HG03066 (cell line): ENCODE measurements around the gene AQP11.
"Not testable (repeated sequence)": the region's sequence is repeated elsewhere in the genome, so short reads cannot be mapped to it uniquely, and the experiment has no call there.

Experiments
- ATAC-seq: cut with Tn5 transposase; IDR thresholded peaks from one replicate; pipeline ENCODE4 v1.9.1; 2021; ENCODE audit warnings: low read depth; ENCODE audit not compliant: unreplicated experiment

The AQP11 gene

GRCh38 chr11:77590194-77590782, 535 bp downstream of the AQP11 start:
- peak; percentile 26 for ATAC-seq

- no peak for ATAC-seq
These were observed 3.0 kb downstream of the AQP11 start for GRCh38 chr11:77592727-77593126.

DNA sequence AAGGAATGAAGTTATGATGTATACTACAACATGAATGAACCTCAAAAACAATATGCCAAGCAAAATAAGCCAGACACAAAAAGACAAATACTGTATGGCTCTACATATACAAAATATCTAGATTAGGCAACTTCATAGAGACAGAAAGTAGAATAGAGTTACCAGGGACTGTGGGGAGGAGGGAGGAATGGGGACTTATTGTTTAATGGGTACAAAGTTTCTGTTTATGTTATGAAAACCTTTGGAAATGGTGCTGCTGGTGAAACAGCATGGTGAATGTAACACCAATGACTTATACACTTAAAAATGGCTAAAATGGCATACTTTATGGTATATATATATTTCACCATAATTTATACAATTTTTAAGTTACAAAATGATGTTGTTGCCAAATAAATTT, 4.1 kb downstream of the AQP11 start:
- no peak for ATAC-seq

GRCh38 chr11:77596626-77597025, 6.9 kb downstream of the AQP11 start:
- no peak for ATAC-seq

DNA sequence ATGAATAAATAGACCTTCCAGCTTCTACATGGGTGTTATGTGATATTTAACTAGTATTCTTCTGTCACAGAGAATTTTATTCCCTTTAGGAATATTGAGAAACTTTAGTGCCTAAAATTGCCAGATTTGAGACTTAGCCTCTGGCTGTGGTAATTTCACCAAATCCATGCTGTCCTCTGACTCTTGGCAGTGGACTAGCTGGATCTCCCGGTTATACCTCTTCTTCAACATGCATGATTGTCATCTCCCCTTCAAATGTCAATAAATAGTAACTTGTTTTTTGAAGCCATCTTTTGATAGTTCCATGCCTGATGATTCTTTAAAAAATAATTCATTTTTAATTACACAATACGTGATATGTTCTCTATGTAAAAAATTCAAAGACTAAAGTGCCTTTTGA, 8.4 kb downstream of the AQP11 start:
- ATAC-seq, result no peak

DNA sequence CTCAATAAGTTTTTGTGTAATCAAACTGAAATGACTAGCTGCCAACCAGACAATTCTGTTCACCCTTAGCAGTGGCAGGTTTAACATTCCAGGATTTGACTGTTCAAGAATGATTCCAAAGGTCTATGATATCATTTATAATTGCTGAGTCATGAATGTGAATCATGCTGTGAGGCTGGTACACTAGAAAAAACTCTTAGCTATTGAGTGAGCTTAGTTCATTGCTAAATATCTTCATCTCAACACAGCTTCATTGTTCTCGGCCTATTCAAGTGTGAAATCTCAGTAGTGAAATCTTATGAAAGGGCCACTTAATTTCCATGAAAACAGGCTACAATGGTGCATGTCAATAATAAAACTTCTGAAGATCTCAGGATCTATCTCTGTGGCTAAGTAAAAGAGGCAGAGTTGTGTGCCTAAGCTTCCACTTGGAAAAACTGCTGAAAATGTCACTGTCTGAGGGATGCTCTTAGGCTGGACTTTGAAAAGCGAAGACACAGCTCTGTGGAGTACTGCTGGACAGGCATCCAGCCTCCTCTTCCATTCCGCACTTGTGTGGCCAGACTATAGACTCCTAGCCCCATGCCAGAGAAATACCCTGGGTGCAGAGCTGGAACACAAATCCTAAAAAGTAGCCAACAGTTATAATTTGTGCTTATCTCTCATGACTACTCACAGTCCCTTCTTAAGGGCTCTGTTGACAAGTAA, 12.8 kb downstream of the AQP11 start:
- ATAC-seq, result no peak

DNA sequence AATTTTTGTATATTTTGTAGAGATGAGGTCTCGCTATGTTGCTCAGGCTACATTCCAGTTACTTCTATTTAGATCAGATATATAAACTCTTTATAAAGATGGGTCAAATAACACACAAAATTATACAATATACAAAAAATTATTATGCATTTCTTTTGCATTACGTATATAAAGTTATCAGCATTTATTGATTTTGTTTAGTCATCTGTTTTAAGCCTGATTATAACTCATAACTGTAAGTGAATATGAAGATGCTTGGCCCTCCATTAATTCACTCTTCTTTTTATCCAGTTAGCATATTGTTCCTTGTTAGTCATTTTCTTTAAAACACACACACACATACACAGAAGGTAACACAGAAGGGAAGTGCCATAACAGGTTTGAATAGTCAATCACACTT, 14.5 kb downstream of the AQP11 start:
- ATAC-seq, result no peak

GRCh38 chr11:77609234-77609633, 19.5 kb downstream of the AQP11 start:
- ATAC-seq, result no peak

- ATAC-seq, result no peak
These were observed 22.2 kb downstream of the AQP11 start for GRCh38 chr11:77611921-77612320.

DNA sequence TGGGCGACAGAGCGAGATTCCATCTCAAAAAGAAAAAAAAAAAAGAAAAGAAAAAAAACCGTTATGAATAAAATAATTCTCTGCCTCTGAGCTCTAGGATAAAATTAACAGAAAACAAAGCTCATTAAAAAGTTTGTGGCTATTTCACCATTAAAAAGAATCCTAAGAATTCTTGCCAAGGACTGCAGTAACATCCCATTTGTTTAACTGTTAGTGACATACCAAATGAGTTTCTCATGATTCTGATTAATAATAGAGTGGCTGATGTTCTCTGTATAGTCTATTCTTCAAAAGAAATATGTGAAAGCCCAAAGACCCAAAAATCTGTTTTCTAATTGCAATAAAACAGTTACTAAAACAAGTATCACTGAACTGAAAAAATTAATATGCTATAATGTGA, 28.1 kb downstream of the AQP11 start:
- no peak for ATAC-seq

DNA sequence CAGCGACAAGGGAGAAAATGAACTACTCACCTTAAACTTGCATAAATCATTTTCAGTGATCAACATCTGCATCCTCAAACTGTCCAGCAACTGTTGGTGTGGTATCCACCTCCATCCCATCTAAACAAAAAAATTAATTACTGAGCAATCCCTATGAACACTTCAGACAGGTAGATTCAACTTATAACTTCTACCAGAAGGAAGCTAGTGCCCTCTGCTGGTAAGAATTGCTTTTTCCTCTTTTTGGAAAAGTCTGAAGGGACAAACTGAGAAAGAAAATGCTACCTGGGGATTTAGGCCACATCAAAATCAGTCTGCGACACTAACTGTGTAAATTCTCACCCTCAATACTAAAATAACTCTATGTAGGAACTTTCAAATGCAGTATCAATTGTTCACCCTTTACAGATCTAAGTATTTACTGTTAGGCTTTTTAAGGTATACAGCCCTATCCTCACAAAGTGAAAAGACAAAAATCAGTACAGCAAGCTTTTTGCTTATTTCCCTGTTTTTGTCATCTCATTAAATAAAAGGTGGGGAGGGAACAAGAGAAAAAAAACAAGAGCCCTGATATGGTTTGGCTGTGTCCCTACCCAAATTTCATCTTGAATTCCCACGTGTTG, 29.9 kb downstream of the AQP11 start:
- no peak for ATAC-seq

DNA sequence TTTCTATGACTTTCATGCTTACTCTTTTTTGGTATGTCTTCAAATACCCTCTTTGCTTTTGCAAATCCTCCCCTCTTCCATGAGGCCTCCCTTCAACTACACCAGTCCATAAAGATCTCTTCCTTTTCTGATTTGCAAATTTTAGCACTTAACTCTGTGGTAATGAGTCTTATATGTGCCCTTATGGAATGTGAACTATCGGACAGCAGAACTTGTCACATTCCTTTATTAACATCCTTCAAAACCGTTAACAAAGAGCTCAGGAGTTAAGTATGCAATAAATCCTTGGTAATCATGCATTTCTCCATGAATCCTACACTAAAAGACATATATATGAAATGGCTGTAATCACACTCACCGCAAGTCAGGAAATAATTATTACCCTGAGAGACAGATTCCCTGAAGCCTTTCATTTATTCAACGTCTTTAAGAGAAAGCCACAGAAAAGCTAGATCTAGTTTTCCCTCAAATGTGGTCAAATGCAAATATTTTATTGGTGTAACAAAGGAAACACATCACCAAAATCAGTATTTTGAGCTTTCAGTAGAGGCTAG, 40.5 kb downstream of the AQP11 start:
- ATAC-seq, result no peak

- ATAC-seq, result not testable (repeated sequence)
These were observed 44.2 kb downstream of the AQP11 start for GRCh38 chr11:77633926-77634325.

DNA sequence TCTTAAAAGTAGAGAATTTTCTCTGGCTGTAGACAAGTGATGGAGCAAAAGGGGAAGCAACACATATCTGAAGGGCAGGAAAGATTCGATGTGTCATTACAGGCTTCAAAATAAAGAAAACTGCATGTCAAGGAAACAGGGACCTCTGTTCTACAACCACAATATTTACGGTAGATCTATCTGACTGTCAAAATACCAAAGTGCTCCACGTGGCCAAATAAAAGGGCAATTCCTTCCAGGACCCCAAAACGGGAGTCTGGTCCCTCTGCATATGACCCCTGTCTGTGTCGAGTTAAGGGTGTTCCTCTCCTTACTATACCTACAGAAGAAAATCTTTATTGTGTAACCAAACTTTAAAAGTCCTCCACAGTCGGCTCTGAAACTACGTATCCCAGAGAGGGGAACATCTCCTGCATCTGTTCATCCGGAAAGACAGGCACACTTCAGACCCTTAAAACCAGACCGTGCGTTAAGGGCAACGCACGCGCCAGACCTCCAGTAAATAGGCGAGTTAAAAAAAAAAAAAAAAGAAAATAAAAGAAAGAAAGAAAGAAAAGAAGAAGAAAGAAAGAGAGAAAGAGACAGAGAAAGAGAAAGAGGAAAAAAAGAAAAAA, 47.1 kb downstream of the AQP11 start:
- ATAC-seq, result no peak

- ATAC-seq, result peak; percentile 97
These were observed 47.8 kb downstream of the AQP11 start, which contains the start of gene CLNS1A for GRCh38 chr11:77637345-77638165. CLNS1A (minus strand) TSS chr11:77637794; CDS start chr11:77637714, 80 bp downstream.

DNA sequence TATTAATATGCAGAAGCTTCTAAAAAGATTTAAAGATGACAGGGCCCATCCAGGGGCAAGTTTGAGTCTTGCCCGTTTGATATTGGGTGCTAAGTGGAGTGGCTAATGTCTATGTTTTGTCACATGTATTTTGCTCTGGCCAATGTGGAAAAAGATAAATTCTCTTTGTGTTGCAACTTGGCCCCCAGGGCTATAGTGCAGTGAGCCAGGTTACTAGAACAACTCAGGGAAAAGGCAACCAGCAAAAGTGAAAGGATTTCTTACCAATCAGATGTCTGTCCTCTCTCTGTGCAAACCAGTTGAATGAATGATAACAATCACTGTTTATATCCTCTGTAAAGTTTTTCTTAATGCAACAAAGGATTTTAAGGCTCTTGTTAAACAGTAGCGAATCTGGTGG, 52.5 kb downstream of the AQP11 start:
- no peak for ATAC-seq

DNA sequence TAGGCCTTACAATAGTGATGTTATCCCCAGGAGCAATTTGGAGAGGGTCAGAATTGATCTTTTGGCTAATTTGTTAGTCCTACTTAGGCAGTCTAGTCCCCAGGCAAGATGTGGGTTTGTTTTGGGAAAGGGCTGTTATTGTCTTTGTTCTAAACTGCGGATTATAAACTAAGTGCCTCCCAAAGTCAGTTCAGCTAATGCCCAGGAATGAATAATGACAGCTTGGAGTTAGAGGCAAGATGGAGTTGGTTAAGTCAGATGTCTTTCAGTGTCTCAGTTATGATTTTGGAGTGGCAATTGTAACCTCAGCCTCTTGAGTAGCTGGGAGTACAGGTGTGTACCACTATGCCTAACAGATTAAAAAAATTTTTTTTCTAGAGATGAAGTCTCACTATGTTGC, 55.1 kb downstream of the AQP11 start:
- ATAC-seq, result no peak

DNA sequence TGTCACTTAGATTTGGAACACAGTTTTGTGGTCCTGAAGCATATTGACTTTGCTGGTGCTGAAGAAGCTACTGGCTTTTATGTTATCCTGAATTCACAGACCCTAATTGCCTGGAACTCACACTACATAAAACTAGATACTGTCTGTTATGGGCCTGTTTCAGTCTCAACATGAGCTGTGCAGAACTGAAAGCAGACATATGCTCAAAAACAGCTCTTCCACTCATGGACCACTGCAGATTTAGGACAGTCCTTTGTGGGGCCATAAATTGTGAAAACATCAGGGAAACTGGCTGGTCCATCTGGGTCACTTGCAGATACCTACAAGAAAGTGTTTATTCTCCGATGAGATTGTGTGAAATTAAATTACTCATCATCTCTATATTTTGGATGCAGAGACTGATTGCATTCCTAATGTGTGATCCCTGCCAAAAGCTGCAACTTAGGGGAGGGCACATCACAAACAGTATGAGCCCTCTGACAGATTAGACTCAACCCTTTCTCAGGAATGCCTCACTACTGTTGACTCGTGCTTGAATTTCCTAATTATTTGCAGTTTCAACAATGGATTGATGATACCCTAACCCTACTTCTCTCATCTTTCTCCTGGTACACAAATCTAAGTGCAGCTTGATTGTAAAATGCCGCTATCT, 58.0 kb downstream of the AQP11 start:
- ATAC-seq, result no peak

DNA sequence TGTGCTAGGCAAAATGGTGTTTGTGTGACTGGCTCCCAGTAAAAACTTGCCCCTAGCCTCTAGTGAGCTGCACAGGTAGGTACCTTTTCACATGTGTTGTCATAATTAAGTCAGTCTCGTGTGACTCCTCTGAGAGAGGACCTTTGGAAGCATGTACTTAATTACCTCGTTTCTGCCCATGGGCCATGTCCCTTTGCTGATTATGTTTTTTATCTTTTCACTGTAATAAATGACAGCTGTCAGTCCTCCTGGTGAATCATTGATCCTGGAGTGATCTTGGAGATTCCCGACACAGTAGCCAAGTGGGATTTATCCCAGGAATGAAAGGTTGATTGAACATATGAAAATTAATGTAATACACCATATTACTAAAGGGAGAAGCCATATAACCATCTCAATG, 60.4 kb downstream of the AQP11 start:
- ATAC-seq, result no peak
